ENCODE measurements around the gene CBR3. TPM values are rescaled to one million over a fixed set of nuclear protein-coding genes. Genes with fewer than 3 reads are reported as not detected.

The CBR3 gene
- total RNA-seq, 4 donors from 2014 or later, result 0.80 to 2.9 (median 1.8) TPM

GRCh38 chr21:36171741-36172331, 37.0 kb downstream of the CBR3 start:
- intact Hi-C loops (cut with DNase I; ENCODE audit: low total_unique reads) (no loop called here), in situ Hi-C loops (cut with MboI; ENCODE audit: low sequenced_read_pairs in 4 of 4) (no loop called here)
- Histone ChIP-seq H3K27ac (peak overlapping the region in 1 of 4 donors; percentile 45), H3K36me3 (no peaks in the 10 kb centered on the region), H3K27me3 (no peaks in the 10 kb centered on the region), H3K4me3 (no peak overlapping the region), H3K9me3 (no peaks in the 10 kb centered on the region), H3K4me1 (peaks cover 11 to 13% of the 10 kb centered on the region in 2 donors)
- DNase-seq, result no peak
- peak in 1 of 2 donors; percentile 27 for ATAC-seq
- no peak for TF ChIP-seq CTCF (IDR thresholded peaks at IDR 0.05 in 4 of 5, conservative IDR thresholded peaks at IDR 0.05 in 1 of 5)

DNA sequence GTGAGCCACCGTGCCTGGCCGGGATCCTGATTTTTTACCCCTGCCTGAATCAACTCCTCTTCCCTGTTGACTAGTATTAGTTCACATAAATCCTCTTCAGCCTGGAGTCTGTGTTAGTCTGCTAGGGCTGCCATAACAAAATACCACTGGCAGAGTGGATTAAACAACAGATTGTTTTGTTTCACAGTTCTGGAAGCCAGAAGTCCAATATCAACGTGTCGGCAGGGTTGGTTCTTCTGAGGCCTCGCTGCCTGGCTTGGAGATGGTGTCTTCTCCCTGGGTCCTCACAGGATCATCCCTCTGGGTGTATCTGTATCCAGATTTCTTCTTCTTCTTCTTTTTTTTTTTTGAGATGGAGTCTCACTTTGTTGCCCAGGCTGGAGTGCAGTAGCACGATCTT, 39.9 kb downstream of the CBR3 start:
- ATAC-seq (no peak), DNase-seq (no peak)
- Histone ChIP-seq H3K4me3 (no peak overlapping the region), H3K4me1 (peaks cover 11 to 13% of the 10 kb centered on the region in 2 donors), H3K27ac (no peak overlapping the region), H3K9me3 (no peaks in the 10 kb centered on the region), H3K27me3 (no peaks in the 10 kb centered on the region), H3K36me3 (no peaks in the 10 kb centered on the region)
- intact Hi-C loops (cut with DNase I; ENCODE audit: low total_unique reads) (no loop called here), in situ Hi-C loops (cut with MboI; ENCODE audit: low sequenced_read_pairs in 4 of 4) (no loop called here)
- TF ChIP-seq CTCF (IDR thresholded peaks at IDR 0.05 in 4 of 5, conservative IDR thresholded peaks at IDR 0.05 in 1 of 5), result no peak
- no peak for TF ChIP-seq POLR2A (IDR thresholded peaks at IDR 0.05)

GRCh38 chr21:36175771-36176565, 41.1 kb downstream of the CBR3 start:
- ATAC-seq (no peak), DNase-seq (no peak)
- Histone ChIP-seq H3K27me3 (no peaks in the 10 kb centered on the region), H3K27ac (no peak overlapping the region), H3K4me1 (peaks cover 10 to 13% of the 10 kb centered on the region in 2 donors), H3K4me3 (no peak overlapping the region), H3K9me3 (no peaks in the 10 kb centered on the region), H3K36me3 (no peaks in the 10 kb centered on the region)
- TF ChIP-seq POLR2A (IDR thresholded peaks at IDR 0.05), result no peak
- no peak for TF ChIP-seq CTCF (IDR thresholded peaks at IDR 0.05 in 4 of 5, conservative IDR thresholded peaks at IDR 0.05 in 1 of 5)
- intact Hi-C loops (cut with DNase I; ENCODE audit: low total_unique reads), result no loop called here
- in situ Hi-C loops (cut with MboI; ENCODE audit: low sequenced_read_pairs in 4 of 4), result no loop called here

GRCh38 chr21:36178349-36178748, 43.5 kb downstream of the CBR3 start:
- no peak for ATAC-seq

More at GRCh38 chr21:36178349-36178748, 43.5 kb downstream of the CBR3 start:
- no peaks in the 10 kb centered on the region for H3K27me3 ChIP-seq
- H3K4me1 ChIP-seq, result no peaks in the 10 kb centered on the region
- intact Hi-C loops (cut with DNase I; ENCODE audit: low total_unique reads) (no loop called here), in situ Hi-C loops (cut with MboI; ENCODE audit: low sequenced_read_pairs in 4 of 4) (no loop called here)
- no peak overlapping the region for H3K27ac ChIP-seq
- no peak overlapping the region for H3K4me3 ChIP-seq
- no peak for TF ChIP-seq POLR2A (IDR thresholded peaks at IDR 0.05)
- no peak for TF ChIP-seq CTCF (IDR thresholded peaks at IDR 0.05 in 4 of 5, conservative IDR thresholded peaks at IDR 0.05 in 1 of 5)
- no peaks in the 10 kb centered on the region for H3K9me3 ChIP-seq
- H3K36me3 ChIP-seq, result no peaks in the 10 kb centered on the region
- DNase-seq, result no peak
